WERI-Rb-1 (cell line): ENCODE data around the gene HIPK2.
A peak's percentile ranks its signal among the peaks of the same experiment; 100 is the strongest.

ENCODE experiments used
- DNase-seq: peaks from one replicate; pipeline ENCODE4 v3.0.0-alpha.2; 2020
- H3K27ac ChIP-seq: fragments of 250-450 bp; sonication (Bioruptor Pico); 2 replicates; pipeline ENCODE4 v1.5.1; 2020; ENCODE audit warnings: mild to moderate bottlenecking, moderate library complexity
- H3K27me3 ChIP-seq: fragments of 250-450 bp; sonication (Bioruptor Pico); 2 replicates; pipeline ENCODE4 v1.5.1; 2021; ENCODE audit warnings: mild to moderate bottlenecking, low read depth, moderate library complexity; ENCODE audit not compliant: insufficient read depth, severe bottlenecking
- H3K36me3 ChIP-seq: fragments of 250-450 bp; sonication (Bioruptor Pico); 2 replicates; pipeline ENCODE4 v1.5.1; 2020; ENCODE audit warnings: mild to moderate bottlenecking, moderate library complexity
- H3K4me3 ChIP-seq: 2 replicates; pipeline ENCODE4 v1.5.1; 2011; ENCODE audit warnings: low read depth, mild to moderate bottlenecking, control low read depth, low read length
- H3K9me3 ChIP-seq: fragments of 250-450 bp; sonication (Bioruptor Pico); 2 replicates; pipeline ENCODE4 v1.5.1; 2021; ENCODE audit warnings: mild to moderate bottlenecking, moderate library complexity; ENCODE audit not compliant: severe bottlenecking
- TF ChIP-seq, protein P1 (sequence below): IDR thresholded peaks from 2 replicates; pipeline ENCODE4 v1.5.1; 2011; ENCODE audit warnings: low read depth, mild to moderate bottlenecking, control low read depth, inconsistent platforms, low read length

HIPK2 gene

DNA sequence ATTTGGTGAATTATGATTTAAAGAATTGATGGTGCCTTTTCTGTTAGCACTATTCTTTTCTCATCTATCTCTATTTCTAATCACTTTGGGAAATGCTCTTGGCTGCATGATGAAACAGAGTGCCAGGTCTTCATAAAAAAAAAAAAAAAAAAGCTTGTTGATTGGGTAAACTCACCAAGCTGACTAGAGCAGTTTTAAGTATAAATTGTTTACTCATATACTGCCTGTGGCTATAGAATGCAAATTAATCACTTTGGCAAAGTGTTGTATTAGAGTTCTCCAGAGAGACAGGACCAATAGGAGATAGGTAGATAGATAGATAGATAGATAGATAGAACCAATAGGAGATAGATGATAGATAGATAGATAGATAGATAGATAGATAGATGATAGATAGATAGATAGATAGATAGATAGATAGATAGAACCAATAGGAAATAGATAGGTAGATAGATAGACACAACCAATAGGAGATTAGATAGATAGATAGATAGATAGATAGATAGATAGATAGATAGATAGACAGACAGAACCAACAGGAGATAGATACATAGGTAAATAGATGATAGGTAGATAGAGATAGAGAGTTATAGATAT, 31.1 kb upstream of the HIPK2 start:
- H3K9me3 ChIP-seq, result peaks cover 3% of the 10 kb centered on the region
- no peaks in the 10 kb centered on the region for H3K36me3 ChIP-seq
- no peak overlapping the region for H3K4me3 ChIP-seq
- TF ChIP-seq, protein P1, sequence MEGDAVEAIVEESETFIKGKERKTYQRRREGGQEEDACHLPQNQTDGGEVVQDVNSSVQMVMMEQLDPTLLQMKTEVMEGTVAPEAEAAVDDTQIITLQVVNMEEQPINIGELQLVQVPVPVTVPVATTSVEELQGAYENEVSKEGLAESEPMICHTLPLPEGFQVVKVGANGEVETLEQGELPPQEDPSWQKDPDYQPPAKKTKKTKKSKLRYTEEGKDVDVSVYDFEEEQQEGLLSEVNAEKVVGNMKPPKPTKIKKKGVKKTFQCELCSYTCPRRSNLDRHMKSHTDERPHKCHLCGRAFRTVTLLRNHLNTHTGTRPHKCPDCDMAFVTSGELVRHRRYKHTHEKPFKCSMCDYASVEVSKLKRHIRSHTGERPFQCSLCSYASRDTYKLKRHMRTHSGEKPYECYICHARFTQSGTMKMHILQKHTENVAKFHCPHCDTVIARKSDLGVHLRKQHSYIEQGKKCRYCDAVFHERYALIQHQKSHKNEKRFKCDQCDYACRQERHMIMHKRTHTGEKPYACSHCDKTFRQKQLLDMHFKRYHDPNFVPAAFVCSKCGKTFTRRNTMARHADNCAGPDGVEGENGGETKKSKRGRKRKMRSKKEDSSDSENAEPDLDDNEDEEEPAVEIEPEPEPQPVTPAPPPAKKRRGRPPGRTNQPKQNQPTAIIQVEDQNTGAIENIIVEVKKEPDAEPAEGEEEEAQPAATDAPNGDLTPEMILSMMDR, result no peak
- DNase-seq, result no peak
- no peak overlapping the region for H3K27ac ChIP-seq
- no peaks in the 10 kb centered on the region for H3K27me3 ChIP-seq

DNA sequence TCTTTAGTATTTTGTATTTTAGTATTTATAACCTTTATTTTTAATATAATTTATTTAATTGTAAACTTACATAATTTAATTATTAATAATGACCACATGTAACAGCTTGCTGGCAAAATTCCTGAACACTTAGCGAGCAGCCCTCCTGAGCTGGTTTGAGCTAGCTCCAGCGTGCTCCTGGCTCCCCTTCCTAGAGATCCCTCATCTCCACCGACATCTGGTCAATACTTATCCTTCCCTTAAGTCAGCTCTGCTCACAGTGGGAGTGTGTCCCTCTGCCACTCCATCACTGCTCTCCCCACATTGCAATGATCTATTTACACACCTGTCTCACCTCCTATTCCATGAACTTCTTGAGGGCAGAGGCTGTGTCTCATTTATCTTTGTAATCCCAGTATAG, 30.6 kb upstream of the HIPK2 start:
- TF ChIP-seq, protein P1, result no peak
- Histone ChIP-seq H3K9me3 (peaks cover 4% of the 10 kb centered on the region), H3K27ac (no peak overlapping the region), H3K27me3 (no peaks in the 10 kb centered on the region), H3K36me3 (no peaks in the 10 kb centered on the region), H3K4me3 (no peak overlapping the region)
- peak; percentile 36 for DNase-seq

DNA sequence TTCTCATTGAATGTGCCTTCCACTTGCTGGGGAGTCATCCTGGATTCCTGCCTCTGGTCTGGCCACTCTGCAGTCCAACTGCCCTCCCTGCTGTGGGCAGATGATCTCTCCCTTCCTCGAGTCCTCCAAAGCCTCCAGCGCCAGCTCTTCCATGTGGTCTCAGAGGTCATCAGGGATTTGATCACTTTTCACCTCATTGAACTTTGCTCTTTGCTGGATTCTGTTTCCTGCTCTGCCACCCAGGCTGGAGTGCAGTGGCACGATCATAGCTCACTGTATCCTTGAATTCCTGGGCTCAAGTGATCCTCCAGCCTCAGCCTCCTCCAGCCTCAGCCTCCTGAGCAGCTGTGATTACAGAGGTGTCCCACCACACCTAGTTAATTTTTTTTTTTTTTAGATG, 29.2 kb upstream of the HIPK2 start:
- TF ChIP-seq, protein P1, result no peak
- H3K36me3 ChIP-seq, result no peaks in the 10 kb centered on the region
- DNase-seq, result no peak
- H3K4me3 ChIP-seq, result no peak overlapping the region
- no peaks in the 10 kb centered on the region for H3K27me3 ChIP-seq
- no peak overlapping the region for H3K27ac ChIP-seq
- H3K9me3 ChIP-seq, result peaks cover 11% of the 10 kb centered on the region

DNA sequence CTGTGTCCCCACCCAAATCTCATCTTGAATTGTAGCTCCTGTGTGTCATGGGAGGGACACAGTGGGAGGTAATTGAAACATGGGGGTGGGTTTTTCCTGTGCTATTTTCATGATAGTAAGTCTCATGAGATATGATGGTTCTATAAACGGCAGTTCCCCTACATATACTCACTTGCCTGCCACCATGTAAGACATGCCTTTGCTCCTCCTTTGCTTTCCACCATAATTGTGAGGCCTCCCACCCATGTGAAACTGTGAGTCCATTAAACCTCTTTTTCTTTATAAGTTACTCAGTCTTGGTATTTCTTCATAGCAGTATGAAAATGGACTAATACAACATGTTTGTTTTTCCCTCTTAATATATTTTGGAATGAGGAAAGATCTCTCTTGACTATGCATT, 26.8 kb upstream of the HIPK2 start:
- H3K27ac ChIP-seq, result no peak overlapping the region
- H3K36me3 ChIP-seq, result no peaks in the 10 kb centered on the region
- H3K9me3 ChIP-seq, result peaks cover 11% of the 10 kb centered on the region
- TF ChIP-seq, protein P1, result no peak
- no peaks in the 10 kb centered on the region for H3K27me3 ChIP-seq
- DNase-seq, result no peak
- no peak overlapping the region for H3K4me3 ChIP-seq

DNA sequence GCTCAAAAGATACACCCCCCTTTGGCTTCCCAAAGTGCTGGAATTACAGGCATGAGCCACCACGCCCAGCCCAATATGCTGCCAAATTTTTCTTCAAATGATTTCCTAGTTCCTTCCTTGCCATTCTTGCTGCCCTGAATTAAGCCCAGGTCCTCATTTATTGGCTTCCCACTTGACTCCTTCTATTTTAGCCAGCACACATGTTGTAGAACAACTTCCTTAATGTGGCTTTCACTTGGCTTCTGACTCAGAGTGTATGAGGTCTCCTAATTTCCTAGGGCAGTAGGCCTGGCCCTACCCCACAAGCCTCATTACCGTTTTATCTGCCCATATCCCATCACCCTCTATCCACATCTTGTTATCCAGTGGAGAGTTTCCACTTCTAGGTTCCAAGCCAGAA, 21.8 kb upstream of the HIPK2 start:
- Histone ChIP-seq H3K9me3 (peaks cover 9% of the 10 kb centered on the region), H3K27ac (no peak overlapping the region), H3K27me3 (no peaks in the 10 kb centered on the region), H3K36me3 (no peaks in the 10 kb centered on the region), H3K4me3 (no peak overlapping the region)
- DNase-seq, result no peak
- TF ChIP-seq, protein P1, result no peak

DNA sequence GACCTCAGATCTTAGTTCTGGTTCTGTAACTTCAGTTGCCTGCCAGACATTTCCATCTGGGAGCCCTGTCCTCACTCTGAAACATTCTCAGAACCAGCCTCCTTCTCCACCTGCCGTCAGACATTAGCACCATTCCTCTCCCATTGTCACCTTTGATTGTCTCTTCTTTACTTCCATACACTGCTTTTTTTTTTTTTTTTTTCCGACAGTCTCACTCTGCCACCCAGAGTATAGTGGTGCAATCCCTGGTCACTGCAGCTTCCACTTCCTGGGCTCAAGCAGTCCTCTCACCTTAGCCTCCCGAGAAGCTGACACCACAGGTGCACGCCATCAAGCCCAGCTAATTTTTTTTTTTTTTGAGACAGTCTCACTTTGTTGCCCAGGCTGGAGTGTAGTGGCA, 21.1 kb upstream of the HIPK2 start:
- no peaks in the 10 kb centered on the region for H3K36me3 ChIP-seq
- no peak for DNase-seq
- TF ChIP-seq, protein P1, result no peak
- H3K4me3 ChIP-seq, result no peak overlapping the region
- peaks cover 8% of the 10 kb centered on the region for H3K9me3 ChIP-seq
- no peak overlapping the region for H3K27ac ChIP-seq
- H3K27me3 ChIP-seq, result no peaks in the 10 kb centered on the region
